Measurements from ENCODE around the gene RFX2. TPM values are rescaled to one million over a fixed set of nuclear protein-coding genes. Genes with fewer than 3 reads are reported as not detected.

Gene RFX2
- total and polyA plus RNA-seq, 9 donors, result 5.2 to 17.6 (median 9.4) TPM

- H3K27ac ChIP-seq (ENCODE audit: low read length), result no peak overlapping the region
- DNase-seq, result no peak
- H3K27me3 ChIP-seq (ENCODE audit: control insufficient read depth, insufficient read depth, low read length), result no peaks in the 10 kb centered on the region
- no peaks in the 10 kb centered on the region for H3K36me3 ChIP-seq (ENCODE audit: control insufficient read depth, insufficient read depth, low read length)
- H3K9me3 ChIP-seq (replicated peaks; ENCODE audit: control insufficient read depth, low read depth, low read length), result no peaks in the 10 kb centered on the region
- H3K4me3 ChIP-seq (ENCODE audit: low read length), result no peak overlapping the region
- peaks cover 47% of the 10 kb centered on the region for H3K4me1 ChIP-seq (ENCODE audit: control insufficient read depth, insufficient read depth, low read length)
Observed at GRCh38 chr19:6069268-6069791, 41.0 kb downstream of the RFX2 start.

GRCh38 chr19:6068711-6069110, 41.6 kb downstream of the RFX2 start:
- Histone ChIP-seq H3K27ac (ENCODE audit: low read length) (peak overlapping the region; percentile 70), H3K27me3 (ENCODE audit: control insufficient read depth, insufficient read depth, low read length) (no peaks in the 10 kb centered on the region), H3K4me1 (ENCODE audit: control insufficient read depth, insufficient read depth, low read length) (peaks cover 51% of the 10 kb centered on the region), H3K9me3 (replicated peaks; ENCODE audit: control insufficient read depth, low read depth, low read length) (no peaks in the 10 kb centered on the region), H3K4me3 (ENCODE audit: low read length) (no peak overlapping the region), H3K36me3 (ENCODE audit: control insufficient read depth, insufficient read depth, low read length) (no peaks in the 10 kb centered on the region)
- WGBS (ENCODE audit: insufficient coverage), result 39% methylated on average over 2 of the region's 2 CpGs
- DNase-seq, result no peak

- DNase-seq, result no peak
- Histone ChIP-seq H3K27me3 (ENCODE audit: control insufficient read depth, insufficient read depth, low read length) (no peaks in the 10 kb centered on the region), H3K36me3 (ENCODE audit: control insufficient read depth, insufficient read depth, low read length) (no peaks in the 10 kb centered on the region), H3K27ac (ENCODE audit: low read length) (peak overlapping the region; percentile 96), H3K4me3 (ENCODE audit: low read length) (no peak overlapping the region), H3K9me3 (replicated peaks; ENCODE audit: control insufficient read depth, low read depth, low read length) (no peaks in the 10 kb centered on the region), H3K4me1 (ENCODE audit: control insufficient read depth, insufficient read depth, low read length) (peaks cover 58% of the 10 kb centered on the region)
- 57% methylated on average over 1 of the region's 2 CpGs for WGBS (ENCODE audit: insufficient coverage)
Observed at GRCh38 chr19:6067975-6068374, 42.3 kb downstream of the RFX2 start.

- Histone ChIP-seq H3K9me3 (replicated peaks; ENCODE audit: control insufficient read depth, low read depth, low read length) (no peaks in the 10 kb centered on the region), H3K4me3 (ENCODE audit: low read length) (no peak overlapping the region), H3K36me3 (ENCODE audit: control insufficient read depth, insufficient read depth, low read length) (no peaks in the 10 kb centered on the region), H3K4me1 (ENCODE audit: control insufficient read depth, insufficient read depth, low read length) (peaks cover 66% of the 10 kb centered on the region), H3K27me3 (ENCODE audit: control insufficient read depth, insufficient read depth, low read length) (no peaks in the 10 kb centered on the region), H3K27ac (ENCODE audit: low read length) (peak overlapping the region; percentile 96)
- peak; percentile 99 for DNase-seq
- WGBS (ENCODE audit: insufficient coverage), result 13% methylated on average over 8 of the region's 18 CpGs
Observed at GRCh38 chr19:6066661-6067646, 43.3 kb downstream of the RFX2 start.

GRCh38 chr19:6065685-6066374, 44.5 kb downstream of the RFX2 start:
- H3K9me3 ChIP-seq (replicated peaks; ENCODE audit: control insufficient read depth, low read depth, low read length), result no peaks in the 10 kb centered on the region
- H3K27ac ChIP-seq (ENCODE audit: low read length), result peak overlapping the region; percentile 96
- no peaks in the 10 kb centered on the region for H3K36me3 ChIP-seq (ENCODE audit: control insufficient read depth, insufficient read depth, low read length)
- no peaks in the 10 kb centered on the region for H3K27me3 ChIP-seq (ENCODE audit: control insufficient read depth, insufficient read depth, low read length)
- 14% methylated on average over 3 of the region's 16 CpGs for WGBS (ENCODE audit: insufficient coverage)
- H3K4me1 ChIP-seq (ENCODE audit: control insufficient read depth, insufficient read depth, low read length), result peaks cover 72% of the 10 kb centered on the region
- DNase-seq, result peak; percentile 69
- H3K4me3 ChIP-seq (ENCODE audit: low read length), result no peak overlapping the region

- 75% methylated on average over 3 of the region's 8 CpGs for WGBS (ENCODE audit: insufficient coverage)
- no peaks in the 10 kb centered on the region for H3K36me3 ChIP-seq (ENCODE audit: control insufficient read depth, insufficient read depth, low read length)
- no peak overlapping the region for H3K4me3 ChIP-seq (ENCODE audit: low read length)
- DNase-seq, result no peak
- H3K4me1 ChIP-seq (ENCODE audit: control insufficient read depth, insufficient read depth, low read length), result peaks cover 79% of the 10 kb centered on the region
- H3K27ac ChIP-seq (ENCODE audit: low read length), result no peak overlapping the region
- no peaks in the 10 kb centered on the region for H3K9me3 ChIP-seq (replicated peaks; ENCODE audit: control insufficient read depth, low read depth, low read length)
- no peaks in the 10 kb centered on the region for H3K27me3 ChIP-seq (ENCODE audit: control insufficient read depth, insufficient read depth, low read length)
Observed at GRCh38 chr19:6064336-6065073, 45.8 kb downstream of the RFX2 start.

- Histone ChIP-seq H3K27me3 (ENCODE audit: control insufficient read depth, insufficient read depth, low read length) (no peaks in the 10 kb centered on the region), H3K27ac (ENCODE audit: low read length) (no peak overlapping the region), H3K9me3 (replicated peaks; ENCODE audit: control insufficient read depth, low read depth, low read length) (no peaks in the 10 kb centered on the region), H3K4me1 (ENCODE audit: control insufficient read depth, insufficient read depth, low read length) (peaks cover 78% of the 10 kb centered on the region), H3K36me3 (ENCODE audit: control insufficient read depth, insufficient read depth, low read length) (no peaks in the 10 kb centered on the region), H3K4me3 (ENCODE audit: low read length) (no peak overlapping the region)
- peak; percentile 61 for DNase-seq
- WGBS (ENCODE audit: insufficient coverage), result 48% methylated on average over 10 of the region's 14 CpGs
Observed at GRCh38 chr19:6063576-6064335, 46.5 kb downstream of the RFX2 start.

- Histone ChIP-seq H3K27ac (ENCODE audit: low read length) (peak overlapping the region; percentile 53), H3K27me3 (ENCODE audit: control insufficient read depth, insufficient read depth, low read length) (no peaks in the 10 kb centered on the region), H3K4me1 (ENCODE audit: control insufficient read depth, insufficient read depth, low read length) (peaks cover 78% of the 10 kb centered on the region), H3K36me3 (ENCODE audit: control insufficient read depth, insufficient read depth, low read length) (no peaks in the 10 kb centered on the region), H3K9me3 (replicated peaks; ENCODE audit: control insufficient read depth, low read depth, low read length) (no peaks in the 10 kb centered on the region), H3K4me3 (ENCODE audit: low read length) (no peak overlapping the region)
- 82% methylated on average over 12 of the region's 17 CpGs for WGBS (ENCODE audit: insufficient coverage)
- DNase-seq, result no peak
Observed at GRCh38 chr19:6062961-6063575, 47.2 kb downstream of the RFX2 start.

GRCh38 chr19:6062274-6062673, 48.0 kb downstream of the RFX2 start:
- WGBS (ENCODE audit: insufficient coverage), result 33% methylated on average over 3 of the region's 11 CpGs
- Histone ChIP-seq H3K27ac (ENCODE audit: low read length) (peak overlapping the region; percentile 53), H3K36me3 (ENCODE audit: control insufficient read depth, insufficient read depth, low read length) (no peaks in the 10 kb centered on the region), H3K4me3 (ENCODE audit: low read length) (no peak overlapping the region), H3K9me3 (replicated peaks; ENCODE audit: control insufficient read depth, low read depth, low read length) (no peaks in the 10 kb centered on the region), H3K27me3 (ENCODE audit: control insufficient read depth, insufficient read depth, low read length) (no peaks in the 10 kb centered on the region), H3K4me1 (ENCODE audit: control insufficient read depth, insufficient read depth, low read length) (peaks cover 78% of the 10 kb centered on the region)
- peak; percentile 86 for DNase-seq
